HG03025 (cell line): ENCODE measurements around the gene DNAJC1.
"Not testable (repeated sequence)": the region's sequence is repeated elsewhere in the genome, so short reads cannot be mapped to it uniquely, and the experiment has no call there.

Experiments used
- ATAC-seq: cut with Tn5 transposase; IDR thresholded peaks from one replicate; pipeline ENCODE4 v1.9.1; 2021; ENCODE audit warnings: mild to moderate bottlenecking, moderate library complexity; ENCODE audit not compliant: unreplicated experiment, low FRiP score

The DNAJC1 gene

GRCh38 chr10:22003177-22003963 lies at the start of gene DNAJC1:
Gene DNAJC1 (minus strand): TSS chr10:22003730. CDS start chr10:22003434, 296 bp downstream.
- peak; percentile 95 for ATAC-seq

- no peak for ATAC-seq
Measured at GRCh38 chr10:22053048-22053447, 49.5 kb upstream of the DNAJC1 start.

- ATAC-seq: no peak
Measured at GRCh38 chr10:22049635-22050034, 46.1 kb upstream of the DNAJC1 start.

- ATAC-seq: no peak
Measured at GRCh38 chr10:22047812-22048211, 44.3 kb upstream of the DNAJC1 start.

GRCh38 chr10:22043327-22043633 lies 39.8 kb upstream of the DNAJC1 start:
- ATAC-seq: no peak

- no peak for ATAC-seq
Measured at GRCh38 chr10:22042557-22043326, 39.2 kb upstream of the DNAJC1 start.

GRCh38 chr10:22034333-22034732 lies 30.8 kb upstream of the DNAJC1 start:
- ATAC-seq: no peak

- not testable (repeated sequence) for ATAC-seq
Measured at GRCh38 chr10:22032268-22032667, 28.7 kb upstream of the DNAJC1 start.

GRCh38 chr10:22030421-22030820 lies 26.9 kb upstream of the DNAJC1 start:
- no peak for ATAC-seq

- no peak for ATAC-seq
Measured at GRCh38 chr10:22029445-22030236, 26.1 kb upstream of the DNAJC1 start.

GRCh38 chr10:22027364-22028238 lies 24.1 kb upstream of the DNAJC1 start:
- ATAC-seq: no peak

GRCh38 chr10:22026287-22026686 lies 22.8 kb upstream of the DNAJC1 start:
- ATAC-seq: no peak

- no peak for ATAC-seq
Measured at GRCh38 chr10:22023508-22023907, 20.0 kb upstream of the DNAJC1 start.

GRCh38 chr10:22022257-22023032 lies 18.9 kb upstream of the DNAJC1 start:
- no peak for ATAC-seq

- ATAC-seq: not testable (repeated sequence)
Measured at GRCh38 chr10:22021144-22021543, 17.6 kb upstream of the DNAJC1 start.

GRCh38 chr10:22017283-22018020 lies 13.9 kb upstream of the DNAJC1 start:
- ATAC-seq: no peak

GRCh38 chr10:22016046-22016705 lies 12.6 kb upstream of the DNAJC1 start:
- ATAC-seq: no peak

- no peak for ATAC-seq
Measured at GRCh38 chr10:22010973-22011408, 7.5 kb upstream of the DNAJC1 start.
